ENCODE data around the gene ZFP91.

Gene ZFP91, protein sequence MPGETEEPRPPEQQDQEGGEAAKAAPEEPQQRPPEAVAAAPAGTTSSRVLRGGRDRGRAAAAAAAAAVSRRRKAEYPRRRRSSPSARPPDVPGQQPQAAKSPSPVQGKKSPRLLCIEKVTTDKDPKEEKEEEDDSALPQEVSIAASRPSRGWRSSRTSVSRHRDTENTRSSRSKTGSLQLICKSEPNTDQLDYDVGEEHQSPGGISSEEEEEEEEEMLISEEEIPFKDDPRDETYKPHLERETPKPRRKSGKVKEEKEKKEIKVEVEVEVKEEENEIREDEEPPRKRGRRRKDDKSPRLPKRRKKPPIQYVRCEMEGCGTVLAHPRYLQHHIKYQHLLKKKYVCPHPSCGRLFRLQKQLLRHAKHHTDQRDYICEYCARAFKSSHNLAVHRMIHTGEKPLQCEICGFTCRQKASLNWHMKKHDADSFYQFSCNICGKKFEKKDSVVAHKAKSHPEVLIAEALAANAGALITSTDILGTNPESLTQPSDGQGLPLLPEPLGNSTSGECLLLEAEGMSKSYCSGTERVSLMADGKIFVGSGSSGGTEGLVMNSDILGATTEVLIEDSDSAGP

DNA sequence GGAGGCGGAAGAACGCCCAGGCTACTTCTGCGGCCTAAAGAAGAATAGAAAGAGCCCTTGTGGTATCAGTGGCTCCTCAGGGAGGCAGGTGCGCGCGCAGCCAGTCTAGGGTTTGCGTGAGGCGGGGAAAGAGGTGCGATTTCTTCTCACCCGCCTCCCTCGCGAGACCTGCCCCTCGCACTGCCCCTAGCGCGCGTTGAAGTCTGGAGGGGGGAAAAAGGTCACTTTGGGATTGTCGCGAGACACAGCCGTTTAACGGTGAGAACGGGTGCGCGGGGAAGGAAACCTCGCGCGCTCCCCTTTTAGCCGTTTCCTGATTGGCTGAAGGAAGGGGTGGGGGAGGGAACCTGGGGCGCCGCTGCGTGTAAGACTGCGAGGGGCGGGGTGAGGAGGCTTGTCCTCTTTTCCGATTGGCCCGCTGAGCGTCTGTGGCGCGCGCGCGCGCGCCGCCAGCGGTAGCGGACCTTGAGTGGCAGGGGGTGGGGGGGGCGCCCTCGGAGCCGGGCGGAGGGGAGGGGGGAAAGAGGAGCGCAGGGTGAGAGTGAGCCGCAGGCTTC, at the start of gene ZFP91:
Gene ZFP91 (plus strand): TSS at position 429 of the 557 bp plus-strand sequence. CDS start 219 bp downstream, outside the sequence.
- peak; percentile 98 for DNase-seq (ENCODE audit: low read depth)
- TF ChIP-seq, protein P1, sequence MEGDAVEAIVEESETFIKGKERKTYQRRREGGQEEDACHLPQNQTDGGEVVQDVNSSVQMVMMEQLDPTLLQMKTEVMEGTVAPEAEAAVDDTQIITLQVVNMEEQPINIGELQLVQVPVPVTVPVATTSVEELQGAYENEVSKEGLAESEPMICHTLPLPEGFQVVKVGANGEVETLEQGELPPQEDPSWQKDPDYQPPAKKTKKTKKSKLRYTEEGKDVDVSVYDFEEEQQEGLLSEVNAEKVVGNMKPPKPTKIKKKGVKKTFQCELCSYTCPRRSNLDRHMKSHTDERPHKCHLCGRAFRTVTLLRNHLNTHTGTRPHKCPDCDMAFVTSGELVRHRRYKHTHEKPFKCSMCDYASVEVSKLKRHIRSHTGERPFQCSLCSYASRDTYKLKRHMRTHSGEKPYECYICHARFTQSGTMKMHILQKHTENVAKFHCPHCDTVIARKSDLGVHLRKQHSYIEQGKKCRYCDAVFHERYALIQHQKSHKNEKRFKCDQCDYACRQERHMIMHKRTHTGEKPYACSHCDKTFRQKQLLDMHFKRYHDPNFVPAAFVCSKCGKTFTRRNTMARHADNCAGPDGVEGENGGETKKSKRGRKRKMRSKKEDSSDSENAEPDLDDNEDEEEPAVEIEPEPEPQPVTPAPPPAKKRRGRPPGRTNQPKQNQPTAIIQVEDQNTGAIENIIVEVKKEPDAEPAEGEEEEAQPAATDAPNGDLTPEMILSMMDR (conservative IDR thresholded peaks at IDR 0.05; ENCODE audit: low read length), result no peak
- H3K4me3 ChIP-seq (ENCODE audit: low read length), result peak within 1 kb of the TSS; percentile 95

DNA sequence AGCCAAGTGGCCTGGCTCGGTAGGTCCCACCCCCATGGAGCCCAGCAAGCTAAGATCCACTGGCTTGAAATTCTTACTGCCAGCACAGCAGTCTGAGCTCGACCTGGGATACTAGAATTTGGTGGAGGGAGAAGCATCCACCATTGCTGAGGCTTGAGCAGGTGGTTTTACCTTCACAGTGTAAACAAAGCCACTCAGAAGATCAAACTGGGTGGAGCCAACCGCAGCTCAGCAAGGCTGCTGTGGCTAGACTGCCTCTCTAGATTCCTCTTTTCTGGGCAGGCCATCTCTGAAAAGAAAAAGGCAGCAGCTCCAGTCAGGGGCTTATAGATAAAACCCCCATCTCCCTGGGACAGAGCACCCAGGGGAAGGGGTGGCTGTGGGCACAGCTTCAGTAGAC, 48.6 kb upstream of the ZFP91 start:
- DNase-seq (ENCODE audit: low read depth), result no peak
- no peak overlapping the region for H3K4me3 ChIP-seq (ENCODE audit: low read length)
- TF ChIP-seq, protein P1 (conservative IDR thresholded peaks at IDR 0.05; ENCODE audit: low read length), result no peak

DNA sequence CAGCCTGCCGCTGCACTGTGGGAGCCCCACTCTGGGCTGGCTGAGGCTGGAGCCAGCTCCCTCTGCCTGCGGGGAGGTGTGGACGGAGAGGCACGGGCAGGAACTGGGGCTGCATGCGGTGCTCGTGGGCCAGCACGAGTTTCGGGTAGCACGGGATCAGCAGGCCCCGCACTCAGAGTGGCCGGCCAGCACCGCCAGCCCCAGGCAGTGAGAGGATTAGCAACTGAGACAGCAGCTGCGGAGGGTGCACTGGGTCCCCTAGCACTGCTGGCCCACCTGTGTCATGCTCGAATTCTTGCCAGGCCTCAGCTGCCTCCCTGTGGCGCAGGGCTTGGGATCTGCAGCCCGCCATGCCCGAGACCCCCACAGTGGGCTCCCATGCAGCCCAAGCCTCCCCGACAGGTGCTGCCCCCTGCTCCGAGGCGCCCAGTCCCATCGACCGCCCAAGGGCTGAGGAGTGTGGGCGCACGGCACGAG, 47.0 kb upstream of the ZFP91 start:
- TF ChIP-seq, protein P1 (conservative IDR thresholded peaks at IDR 0.05; ENCODE audit: low read length), result no peak
- no peak overlapping the region for H3K4me3 ChIP-seq (ENCODE audit: low read length)
- DNase-seq (ENCODE audit: low read depth), result no peak

DNA sequence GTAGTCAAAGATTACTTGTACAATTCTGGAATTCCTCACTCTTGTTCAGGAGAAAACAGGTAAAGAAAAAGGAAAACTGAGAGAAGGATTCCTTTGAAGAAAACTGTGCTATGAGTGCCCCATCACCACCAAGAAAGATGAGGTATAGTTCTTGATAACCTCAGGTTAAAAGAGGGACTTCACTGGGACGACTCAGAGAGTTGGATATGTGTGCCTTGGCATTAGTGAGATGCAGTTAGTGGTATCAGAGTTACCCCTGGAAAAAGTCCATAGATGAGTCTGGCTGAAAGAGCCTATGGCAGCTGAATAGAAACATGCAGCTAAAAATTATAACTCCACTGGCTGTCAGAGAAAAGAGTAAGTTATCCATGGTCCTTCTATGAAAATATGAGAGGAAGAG, 32.0 kb upstream of the ZFP91 start:
- TF ChIP-seq, protein P1 (conservative IDR thresholded peaks at IDR 0.05; ENCODE audit: low read length), result no peak
- no peak for DNase-seq (ENCODE audit: low read depth)
- H3K4me3 ChIP-seq (ENCODE audit: low read length), result no peak overlapping the region

DNA sequence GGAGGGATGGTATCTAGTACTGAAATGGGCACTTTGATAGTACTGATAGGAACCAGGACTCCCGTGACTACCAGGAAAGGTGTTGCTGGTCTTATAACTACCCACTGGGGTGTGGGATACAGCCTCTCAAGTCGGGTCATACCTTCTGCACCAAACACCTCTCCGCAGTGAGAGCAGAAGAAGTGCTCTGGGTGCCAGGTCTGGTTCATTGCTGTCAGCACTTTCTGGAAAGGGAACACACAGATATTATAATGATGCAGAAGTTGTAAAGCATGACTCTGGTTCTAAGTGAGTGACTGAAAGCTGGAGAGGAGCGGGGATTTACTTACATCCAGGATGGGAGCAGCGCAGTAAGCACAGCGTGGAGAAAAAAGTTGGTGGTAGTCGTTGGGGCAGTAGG, 29.2 kb upstream of the ZFP91 start:
- no peak for DNase-seq (ENCODE audit: low read depth)
- TF ChIP-seq, protein P1 (conservative IDR thresholded peaks at IDR 0.05; ENCODE audit: low read length), result no peak
- no peak overlapping the region for H3K4me3 ChIP-seq (ENCODE audit: low read length)

DNA sequence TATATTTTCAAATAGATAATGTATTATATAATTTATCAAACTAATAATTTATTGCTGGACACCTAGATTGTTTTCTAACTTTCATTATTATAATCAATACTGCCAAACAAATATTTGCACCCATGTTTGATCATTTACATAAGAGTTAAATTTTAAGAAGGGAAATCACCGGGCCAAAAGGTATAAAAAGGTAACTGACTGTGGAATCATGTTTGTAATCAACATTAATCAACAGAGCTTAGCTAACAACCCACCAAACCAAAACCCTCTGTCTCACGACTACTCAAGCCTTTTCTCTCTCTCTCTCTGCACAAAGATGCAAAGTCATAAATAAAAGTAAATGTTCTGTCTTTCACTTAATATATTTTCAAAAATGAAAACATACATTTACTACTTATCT, 18.0 kb upstream of the ZFP91 start:
- no peak for DNase-seq (ENCODE audit: low read depth)
- H3K4me3 ChIP-seq (ENCODE audit: low read length), result no peak overlapping the region
- TF ChIP-seq, protein P1 (conservative IDR thresholded peaks at IDR 0.05; ENCODE audit: low read length), result no peak
